Activated CD4-positive, alpha-beta T cell treated with anti-CD3 and anti-CD28 coated beads for 36 hours (primary cell): ENCODE measurements around the gene GFOD1. TPM values are rescaled to one million over a fixed set of nuclear protein-coding genes. Genes with fewer than 3 reads are reported as not detected.
"Not testable (repeated sequence)": the region's sequence is repeated elsewhere in the genome, so short reads cannot be mapped to it uniquely, and the experiment has no call there.

ENCODE experiments used
- ATAC-seq: fragments of 200-7000 bp; cut with Tn5 transposase; one replicate; pipeline ENCODE4 v1.10.0; 2021; ENCODE audit warnings: mild to moderate bottlenecking, moderate library complexity
- CTCF ChIA-PET: fragments of 350-600 bp; sonication (Branson Sonifier 250); formaldehyde crosslinking; loops from one replicate; lab custom pipeline; 2021; ENCODE audit warnings: antibody characterized with exemption; lab: Charles Lee
- POLR2A ChIA-PET: fragments of 350-600 bp; sonication (Branson Sonifier 250); formaldehyde crosslinking; loops from one replicate; lab custom pipeline; 2021; ENCODE audit warnings: antibody characterized with exemption, inconsistent platforms; lab: Charles Lee
- DNase-seq: peaks from one replicate; pipeline ENCODE4 v3.0.0-alpha.2; 2020
- H3K27ac Mint-ChIP-seq: one replicate; pipeline ENCODE4 v1.8.0; 2021; ENCODE audit warnings: mixed read lengths
- H3K27me3 Mint-ChIP-seq: one replicate; pipeline ENCODE4 v1.8.0; 2021; ENCODE audit warnings: mixed read lengths
- H3K36me3 Mint-ChIP-seq: one replicate; pipeline ENCODE4 v1.8.0; 2021; ENCODE audit warnings: low read depth, mixed read lengths
- H3K4me1 Mint-ChIP-seq: one replicate; pipeline ENCODE4 v1.8.0; 2021; ENCODE audit warnings: mixed read lengths
- H3K4me3 Mint-ChIP-seq: one replicate; pipeline ENCODE4 v1.8.0; 2021; ENCODE audit warnings: mild to moderate bottlenecking, moderate library complexity, mixed read lengths
- H3K9me3 Mint-ChIP-seq: one replicate; pipeline ENCODE4 v1.8.0; 2021; ENCODE audit warnings: low read depth, mixed read lengths
- intact Hi-C, 2 experiments: fragments of 100-400 bp; cut with DNase I in 1 of 2; cut with micrococcal nuclease in 1 of 2; formaldehyde crosslinking; loops; one replicate each; pipeline versions ENCODE4 v1.14.2 to v1.15.1; 2022 to 2024; cut with DNase I, micrococcal nuclease
- total RNA-seq, 2 experiments: library from RNA; stranded (reverse); gene quantifications; one replicate each; pipeline ENCODE4 v1.2.3, GENCODE V29; 2021

GFOD1 gene
- total RNA-seq, 2 experiments from 2014 or later: 4.2 to 5.8 TPM

GRCh38 chr6:13402711-13403110, 84.7 kb downstream of the GFOD1 start:
- H3K36me3 Mint-ChIP-seq: peaks cover 2% of the 10 kb centered on the region
- H3K27me3 Mint-ChIP-seq: no peaks in the 10 kb centered on the region
- H3K9me3 Mint-ChIP-seq: no peaks in the 10 kb centered on the region
- H3K4me1 Mint-ChIP-seq: peaks cover 7% of the 10 kb centered on the region
- no peak for ATAC-seq
- POLR2A ChIA-PET: no interaction called here
- H3K4me3 Mint-ChIP-seq: no peak overlapping the region
- intact Hi-C loops: no loop called here
- CTCF ChIA-PET: no interaction called here
- H3K27ac Mint-ChIP-seq: no peak overlapping the region
- DNase-seq: no peak

GRCh38 chr6:13400772-13401171, 86.6 kb downstream of the GFOD1 start:
- no peaks in the 10 kb centered on the region for H3K27me3 Mint-ChIP-seq
- ATAC-seq: peak; percentile 70
- H3K9me3 Mint-ChIP-seq: no peaks in the 10 kb centered on the region
- intact Hi-C loops: no loop called here
- DNase-seq: no peak
- H3K4me3 Mint-ChIP-seq: no peak overlapping the region
- no peaks in the 10 kb centered on the region for H3K36me3 Mint-ChIP-seq
- H3K4me1 Mint-ChIP-seq: peaks cover 7% of the 10 kb centered on the region
- no peak overlapping the region for H3K27ac Mint-ChIP-seq
- ChIA-PET POLR2A (interaction anchor here (0.6 kb wide), 1 partner anchor 21 kb away, joined by 3 read pairs; no protein-coding TSS in a partner anchor), CTCF (no interaction called here)

DNA sequence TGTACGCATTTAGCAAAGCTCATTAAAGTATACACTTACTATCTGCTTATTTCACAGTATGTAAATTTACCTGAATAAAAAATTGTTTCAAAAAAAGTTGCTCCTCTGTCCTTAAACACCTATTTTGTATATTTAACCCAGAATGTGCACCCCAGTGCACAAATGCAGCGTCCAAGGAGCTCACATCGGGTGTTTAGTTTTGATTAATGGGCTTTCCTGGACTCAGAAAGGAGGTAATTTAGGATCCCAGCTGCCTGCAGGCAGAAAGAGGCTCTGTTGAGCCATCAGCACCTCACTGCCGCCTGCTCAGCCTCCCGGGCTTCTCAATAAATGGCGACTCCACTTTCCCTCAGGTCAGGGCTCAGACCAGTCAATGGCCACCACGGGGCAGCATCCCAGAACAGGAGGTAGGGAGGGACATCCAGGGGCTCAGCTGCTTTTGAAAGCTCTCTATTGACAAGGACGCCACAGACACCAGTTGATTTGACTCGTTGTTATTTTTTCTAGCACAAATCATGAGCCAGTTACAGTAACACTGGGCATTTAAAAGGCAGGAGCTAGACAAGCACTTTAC, 88.9 kb downstream of the GFOD1 start:
- CTCF ChIA-PET: interaction anchor here (0.6 to 1.0 kb wide), 3 partner anchors 24 to 126 kb away, joined by 3 to 4 read pairs (median 3); no protein-coding TSS in a partner anchor

DNA sequence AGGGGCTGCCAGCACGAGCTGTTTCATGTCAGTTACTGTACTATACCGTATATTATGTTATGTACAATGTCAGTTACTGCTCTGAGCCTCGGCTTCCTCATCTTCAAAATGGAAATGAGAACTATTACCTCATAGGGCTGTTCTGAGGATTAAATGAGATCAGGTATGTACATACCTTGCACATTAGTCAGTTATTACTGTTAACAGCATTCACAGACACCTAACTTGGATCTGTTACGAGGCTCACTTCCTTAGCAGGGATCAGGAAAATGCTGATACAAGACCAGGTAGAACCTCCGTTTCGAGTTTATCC, 89.4 kb downstream of the GFOD1 start:
- ATAC-seq (no peak), DNase-seq (no peak)
- CTCF ChIA-PET: interaction anchor here (0.6 kb wide), 1 partner anchor 126 kb away, joined by 3 read pairs; no protein-coding TSS in a partner anchor
- Mint-ChIP-seq H3K4me1 (peaks cover 7% of the 10 kb centered on the region), H3K27me3 (no peaks in the 10 kb centered on the region), H3K9me3 (no peaks in the 10 kb centered on the region), H3K27ac (no peak overlapping the region), H3K36me3 (no peaks in the 10 kb centered on the region), H3K4me3 (no peak overlapping the region)
- POLR2A ChIA-PET: no interaction called here
- intact Hi-C loops: no loop called here

More for the DNA sequence above, 88.9 kb downstream of the GFOD1 start:
- peaks cover 7% of the 10 kb centered on the region for H3K4me1 Mint-ChIP-seq
- H3K27me3 Mint-ChIP-seq: no peaks in the 10 kb centered on the region
- H3K4me3 Mint-ChIP-seq: no peak overlapping the region
- DNase-seq (no peak), ATAC-seq (no peak)
- POLR2A ChIA-PET: no interaction called here
- H3K36me3 Mint-ChIP-seq: no peaks in the 10 kb centered on the region
- no peaks in the 10 kb centered on the region for H3K9me3 Mint-ChIP-seq
- intact Hi-C loops: no loop called here
- H3K27ac Mint-ChIP-seq: no peak overlapping the region

DNA sequence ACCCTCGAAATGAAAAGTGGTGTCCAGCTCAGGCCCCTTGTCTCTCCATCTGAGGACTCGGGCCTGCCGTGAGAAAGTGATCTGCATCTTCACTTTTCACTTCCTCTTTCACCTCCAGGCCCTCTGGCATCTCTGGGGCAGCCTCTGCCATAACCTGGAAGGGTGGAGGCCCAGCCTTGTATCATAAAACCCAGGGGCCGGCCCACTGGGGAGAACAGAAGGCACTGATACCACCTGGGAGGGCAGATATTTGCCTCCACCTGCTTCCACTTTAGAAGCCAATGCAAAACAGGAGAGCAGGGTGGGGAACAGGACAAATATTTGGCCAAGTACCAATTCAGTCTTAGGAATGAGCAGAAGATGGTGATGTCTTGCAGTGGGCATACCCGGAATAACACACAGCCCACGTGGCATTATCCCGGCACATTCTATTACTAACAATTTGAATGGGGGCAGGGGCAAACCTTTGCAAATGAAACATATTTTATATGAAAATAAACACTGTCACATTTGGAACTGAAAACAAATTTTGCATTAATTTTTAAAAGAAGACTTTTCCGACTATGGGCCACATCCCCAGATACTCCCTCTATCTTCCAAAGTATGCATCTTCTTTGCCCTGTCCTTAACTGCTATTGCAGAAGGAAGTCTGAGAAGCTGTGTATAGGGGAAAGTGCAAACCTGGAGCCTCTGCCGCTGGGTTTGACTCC, 89.9 kb downstream of the GFOD1 start:
- H3K4me3 Mint-ChIP-seq: no peak overlapping the region
- H3K27ac Mint-ChIP-seq: no peak overlapping the region
- DNase-seq: no peak
- intact Hi-C loops: no loop called here
- no peaks in the 10 kb centered on the region for H3K36me3 Mint-ChIP-seq
- H3K9me3 Mint-ChIP-seq: no peaks in the 10 kb centered on the region
- ChIA-PET POLR2A (no interaction called here), CTCF (no interaction called here)
- H3K27me3 Mint-ChIP-seq: no peaks in the 10 kb centered on the region
- no peak for ATAC-seq
- peaks cover 7% of the 10 kb centered on the region for H3K4me1 Mint-ChIP-seq

DNA sequence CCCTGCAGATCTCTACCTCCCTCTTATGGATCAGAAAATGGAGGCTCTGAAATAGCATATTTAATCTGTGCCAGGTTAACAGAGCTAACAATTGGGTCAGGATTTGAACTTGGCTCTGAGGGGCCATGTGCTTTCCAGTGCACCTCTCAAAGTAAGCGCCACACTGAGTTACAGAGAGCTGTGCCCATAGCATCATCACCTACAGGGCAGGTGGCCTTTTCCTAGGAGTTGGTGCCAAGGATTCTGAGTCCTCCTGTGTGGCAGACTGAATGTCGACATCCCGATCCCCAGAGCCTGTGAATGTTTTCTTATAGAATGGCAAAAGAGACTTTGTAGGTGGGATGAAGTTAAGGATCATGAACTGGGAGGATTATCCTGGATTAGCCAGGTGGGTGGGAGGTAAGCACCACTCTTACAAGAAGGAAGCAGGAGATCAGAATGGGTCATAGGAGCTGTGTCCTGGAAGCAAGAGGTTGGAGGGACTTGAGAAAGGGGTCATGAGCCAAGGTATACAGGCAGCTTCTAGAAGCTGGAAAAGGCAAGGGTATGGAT, 91.1 kb downstream of the GFOD1 start:
- Mint-ChIP-seq H3K9me3 (no peaks in the 10 kb centered on the region), H3K27me3 (no peaks in the 10 kb centered on the region), H3K4me3 (no peak overlapping the region), H3K4me1 (peaks cover 7% of the 10 kb centered on the region), H3K27ac (no peak overlapping the region), H3K36me3 (no peaks in the 10 kb centered on the region)
- CTCF ChIA-PET: interaction anchor here (0.8 to 1.0 kb wide), 2 partner anchors 9 to 66 kb away, joined by 3 read pairs; no protein-coding TSS in a partner anchor
- no peak for ATAC-seq
- POLR2A ChIA-PET: no interaction called here
- DNase-seq: no peak
- intact Hi-C loops: no loop called here

DNA sequence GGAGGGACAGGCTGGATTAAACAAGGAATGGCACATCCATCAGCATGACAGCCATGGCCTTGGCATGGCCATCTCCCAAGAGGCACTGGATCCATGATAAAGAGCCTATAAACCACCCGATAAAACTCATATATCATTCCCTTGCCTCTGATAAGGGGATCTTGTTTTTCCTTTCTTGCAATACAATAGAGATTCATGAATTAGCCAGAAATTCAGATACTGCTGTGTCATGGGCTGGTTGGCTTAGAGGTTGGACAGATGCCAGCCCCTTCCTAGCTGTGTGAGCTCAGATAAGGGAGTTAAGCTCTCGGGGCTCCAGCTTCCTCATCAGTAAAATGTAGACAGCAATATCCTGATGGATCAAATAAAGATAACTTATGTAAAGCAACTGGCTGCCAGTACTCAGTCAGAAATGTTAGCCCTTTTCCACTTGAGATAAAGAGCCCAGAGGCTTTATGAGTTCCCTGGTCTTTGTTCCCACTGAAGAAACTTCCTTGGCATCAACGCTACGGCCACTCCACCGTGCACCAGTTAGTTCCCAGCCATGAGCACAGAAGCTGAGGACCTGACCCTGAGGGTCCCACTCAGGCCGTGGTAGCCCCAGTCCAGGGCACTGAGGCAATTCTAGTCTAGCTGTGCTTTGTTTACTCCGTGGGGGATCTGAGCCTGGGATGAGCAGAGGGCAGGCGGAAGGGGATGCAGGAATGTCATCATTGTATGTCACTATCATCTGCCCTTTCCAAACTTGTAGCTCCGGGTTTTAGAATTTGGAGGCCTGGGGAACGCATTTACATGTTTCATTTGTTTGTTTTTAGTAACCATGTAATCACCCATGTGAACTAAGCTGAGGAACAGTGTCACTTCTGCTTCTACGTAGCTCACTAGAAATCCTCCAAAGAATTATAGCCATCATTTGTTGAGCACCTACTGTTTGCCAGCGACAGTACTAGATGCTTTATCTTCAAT, 91.8 kb downstream of the GFOD1 start:
- CTCF ChIA-PET: interaction anchor here (0.8 to 1.0 kb wide), 2 partner anchors 10 to 65 kb away, joined by 3 read pairs; no protein-coding TSS in a partner anchor
- H3K36me3 Mint-ChIP-seq: no peaks in the 10 kb centered on the region
- H3K27ac Mint-ChIP-seq: no peak overlapping the region
- POLR2A ChIA-PET: no interaction called here
- ATAC-seq (no peak), DNase-seq (no peak)
- H3K4me3 Mint-ChIP-seq: no peak overlapping the region
- H3K4me1 Mint-ChIP-seq: peaks cover 3% of the 10 kb centered on the region
- intact Hi-C loops: no loop called here
- H3K27me3 Mint-ChIP-seq: no peaks in the 10 kb centered on the region
- no peaks in the 10 kb centered on the region for H3K9me3 Mint-ChIP-seq

GRCh38 chr6:13392462-13392861, 94.9 kb downstream of the GFOD1 start:
- no peaks in the 10 kb centered on the region for H3K36me3 Mint-ChIP-seq
- ATAC-seq (no peak), DNase-seq (no peak)
- peaks cover 3% of the 10 kb centered on the region for H3K4me1 Mint-ChIP-seq
- H3K9me3 Mint-ChIP-seq: peaks cover 3% of the 10 kb centered on the region
- H3K4me3 Mint-ChIP-seq: no peak overlapping the region
- no peaks in the 10 kb centered on the region for H3K27me3 Mint-ChIP-seq
- intact Hi-C loops: no loop called here
- POLR2A ChIA-PET: no interaction called here
- no peak overlapping the region for H3K27ac Mint-ChIP-seq
- CTCF ChIA-PET: no interaction called here

DNA sequence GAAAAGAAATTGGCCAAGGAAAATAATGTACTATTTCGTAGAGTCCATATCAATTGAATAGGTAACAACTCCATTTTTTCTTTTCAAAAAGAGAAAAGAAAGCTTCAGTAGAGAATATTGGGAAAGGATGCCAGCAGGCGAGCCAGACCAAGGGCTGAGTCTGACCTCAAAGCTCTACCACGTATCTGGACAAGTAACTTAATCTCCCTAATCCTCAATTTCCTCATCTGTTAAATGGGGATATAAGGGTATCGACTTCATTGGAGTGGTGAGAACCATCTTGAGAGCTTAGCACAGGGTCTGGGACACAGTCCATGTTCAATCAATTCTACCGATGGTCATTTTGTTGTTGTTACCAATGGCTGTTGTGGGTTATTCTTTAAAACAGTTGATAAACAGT, 95.9 kb downstream of the GFOD1 start:
- Mint-ChIP-seq H3K9me3 (peaks cover 3% of the 10 kb centered on the region), H3K4me3 (no peak overlapping the region), H3K27me3 (no peaks in the 10 kb centered on the region), H3K27ac (no peak overlapping the region), H3K4me1 (peaks cover 3% of the 10 kb centered on the region), H3K36me3 (no peaks in the 10 kb centered on the region)
- intact Hi-C loops: no loop called here
- CTCF ChIA-PET: interaction anchor here (0.9 kb wide), 1 partner anchor 34 kb away, joined by 4 read pairs; no protein-coding TSS in a partner anchor
- POLR2A ChIA-PET: interaction anchor here (0.6 kb wide), 1 partner anchor 17 kb away, joined by 4 read pairs; no protein-coding TSS in a partner anchor
- ATAC-seq: no peak
- DNase-seq: no peak

- DNase-seq: no peak
- H3K4me3 Mint-ChIP-seq: no peak overlapping the region
- intact Hi-C loops: no loop called here
- POLR2A ChIA-PET: no interaction called here
- H3K27me3 Mint-ChIP-seq: no peaks in the 10 kb centered on the region
- peak overlapping the region; percentile 55 for H3K27ac Mint-ChIP-seq
- CTCF ChIA-PET: no interaction called here
- peaks cover 1% of the 10 kb centered on the region for H3K36me3 Mint-ChIP-seq
- H3K9me3 Mint-ChIP-seq: peaks cover 3% of the 10 kb centered on the region
- ATAC-seq: no peak
- H3K4me1 Mint-ChIP-seq: peaks cover 3% of the 10 kb centered on the region
These were observed 96.7 kb downstream of the GFOD1 start for GRCh38 chr6:13390658-13391057.

- intact Hi-C loops, POLR2A ChIA-PET, H3K27me3 Mint-ChIP-seq, CTCF ChIA-PET, DNase-seq, H3K9me3 Mint-ChIP-seq, ATAC-seq, H3K36me3 Mint-ChIP-seq, H3K27ac Mint-ChIP-seq, H3K4me3 Mint-ChIP-seq, H3K4me1 Mint-ChIP-seq: not testable (repeated sequence)
These were observed 98.2 kb downstream of the GFOD1 start for GRCh38 chr6:13389237-13389636.
